ENCODE results near the gene HAO1.

Gene HAO1

DNA sequence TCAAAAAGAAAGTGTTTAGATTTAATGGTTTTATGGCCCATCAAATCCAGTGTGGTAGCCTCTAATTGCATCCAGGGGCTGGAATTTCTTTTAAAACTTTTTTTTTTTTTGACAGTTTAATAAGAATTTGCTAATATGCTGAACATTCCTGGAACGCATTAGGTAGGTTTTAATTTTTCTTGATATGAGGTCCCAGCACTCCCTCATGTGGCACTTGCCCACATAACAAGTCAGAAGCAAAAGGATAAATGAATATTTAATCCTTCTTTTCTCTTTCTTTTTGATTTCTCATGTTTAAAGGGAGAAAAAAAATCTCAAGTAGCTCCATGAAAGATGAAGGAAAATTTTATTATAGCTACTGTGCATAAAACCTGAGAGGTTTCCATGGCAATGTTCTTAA is 13.5 kb downstream of the HAO1 start:
- DNase-seq (ENCODE audit: low spot score), result no peak

DNA sequence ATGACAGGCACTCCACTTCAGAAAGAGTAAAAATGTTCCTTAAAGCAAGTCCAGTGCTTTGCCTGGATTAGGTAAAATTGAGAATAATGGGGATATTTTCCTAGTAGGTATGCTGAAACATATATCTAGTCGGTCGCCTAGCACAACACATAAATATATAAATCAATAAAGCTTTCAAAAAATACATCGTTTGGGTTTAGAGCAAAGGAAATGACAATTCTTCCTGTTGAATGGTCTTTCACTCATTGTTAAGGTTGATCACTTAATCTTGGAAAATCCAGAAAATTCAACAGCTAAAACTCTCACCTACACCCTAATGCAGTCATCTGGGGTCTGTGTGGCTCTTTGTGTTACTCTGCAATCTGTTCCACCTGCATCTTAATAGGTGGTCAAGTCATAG is 13.9 kb downstream of the HAO1 start:
- no peak for DNase-seq (ENCODE audit: low spot score)

DNA sequence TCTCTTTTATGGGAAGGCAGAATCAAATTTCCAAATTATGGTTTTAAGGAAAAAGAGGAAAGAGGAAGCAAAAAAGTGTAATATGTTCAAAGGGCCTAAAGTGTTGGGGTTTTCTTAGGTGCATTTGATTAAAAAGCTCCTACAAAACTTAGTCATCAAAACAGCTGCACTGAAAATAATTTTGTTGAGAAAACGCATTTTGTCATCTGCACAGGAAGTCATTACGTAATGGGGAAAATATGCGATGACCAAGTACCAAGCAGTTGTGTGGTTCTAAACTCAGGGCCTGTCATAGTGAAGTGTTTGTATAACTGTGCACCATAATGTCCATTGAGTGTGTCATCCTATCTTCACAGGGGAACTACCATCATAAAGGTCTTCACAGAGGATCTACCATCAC is 15.6 kb downstream of the HAO1 start:
- DNase-seq (ENCODE audit: low spot score), result no peak

DNA sequence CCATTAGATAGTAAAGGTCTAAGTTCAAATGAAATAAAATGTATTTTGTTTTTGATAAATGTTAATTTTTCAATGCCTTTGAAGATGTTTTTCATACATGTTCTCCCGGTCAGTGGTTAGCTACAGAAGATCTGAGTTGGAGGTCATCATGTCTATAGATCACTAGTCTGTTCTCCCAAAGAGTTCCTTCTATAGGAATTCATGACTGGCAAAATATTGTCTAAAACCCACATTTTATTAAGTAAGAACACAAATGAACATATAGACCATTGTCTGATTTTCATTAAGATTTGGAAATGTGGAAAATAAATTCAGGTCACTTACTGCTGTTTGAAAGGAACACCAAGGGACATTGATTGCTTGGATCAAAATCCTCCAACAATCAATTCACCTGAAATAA is 23.6 kb downstream of the HAO1 start:
- no peak for DNase-seq (ENCODE audit: low spot score)

DNA sequence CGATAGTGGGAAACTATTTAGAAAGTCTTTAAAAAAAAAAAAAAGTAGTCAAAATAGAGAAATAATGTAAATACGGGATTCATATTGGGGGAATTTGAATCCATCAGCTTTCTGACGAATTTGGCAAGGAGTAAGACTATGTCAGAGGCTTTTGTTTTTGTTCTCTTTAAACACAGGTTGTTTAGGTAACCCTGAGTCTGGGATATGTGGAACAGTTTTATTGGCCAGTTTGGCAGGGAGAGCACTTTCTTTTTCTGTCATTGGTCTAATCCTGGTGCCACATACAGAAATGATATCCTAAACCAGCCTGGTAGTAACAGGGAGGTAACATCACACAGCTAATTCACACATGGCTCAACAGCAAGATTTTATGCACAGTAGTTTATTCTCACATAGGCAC is 27.7 kb downstream of the HAO1 start:
- DNase-seq (ENCODE audit: low spot score), result no peak

DNA sequence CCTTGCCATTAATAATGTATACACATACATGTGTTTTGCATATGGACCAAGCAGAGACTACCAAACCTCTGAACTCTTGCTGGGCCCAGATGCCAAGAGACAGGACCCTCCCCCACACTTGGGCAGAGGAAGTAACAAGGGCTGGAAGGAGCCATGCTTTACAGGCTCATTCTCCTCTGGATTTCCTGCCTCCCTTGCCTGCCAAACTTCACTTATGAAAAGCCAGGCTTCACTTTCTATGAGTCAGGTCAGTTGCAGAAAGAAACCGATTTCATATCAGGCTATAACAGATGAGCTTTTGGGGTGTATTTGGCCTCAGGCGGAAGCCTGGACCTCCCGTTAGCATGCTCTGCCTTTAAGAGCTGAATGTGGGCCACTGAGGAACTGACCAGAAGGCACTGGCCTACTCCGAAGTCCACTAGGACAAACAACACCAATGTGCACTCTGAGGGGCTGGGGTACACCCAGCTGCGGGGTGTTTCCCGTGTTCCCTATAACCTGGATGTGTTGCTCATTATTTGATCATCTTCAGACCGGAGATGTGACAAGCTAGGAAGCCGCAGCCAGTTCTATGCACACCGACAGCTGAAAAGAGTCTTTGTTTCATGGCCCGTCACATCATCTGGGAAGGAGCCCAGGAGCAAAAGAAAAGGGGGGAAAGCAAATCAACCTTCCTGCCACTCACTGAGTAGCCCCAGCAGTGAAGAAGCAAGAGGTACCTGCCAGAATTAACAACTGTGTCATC is 28.5 kb downstream of the HAO1 start:
- DNase-seq (ENCODE audit: low spot score), result no peak

DNA sequence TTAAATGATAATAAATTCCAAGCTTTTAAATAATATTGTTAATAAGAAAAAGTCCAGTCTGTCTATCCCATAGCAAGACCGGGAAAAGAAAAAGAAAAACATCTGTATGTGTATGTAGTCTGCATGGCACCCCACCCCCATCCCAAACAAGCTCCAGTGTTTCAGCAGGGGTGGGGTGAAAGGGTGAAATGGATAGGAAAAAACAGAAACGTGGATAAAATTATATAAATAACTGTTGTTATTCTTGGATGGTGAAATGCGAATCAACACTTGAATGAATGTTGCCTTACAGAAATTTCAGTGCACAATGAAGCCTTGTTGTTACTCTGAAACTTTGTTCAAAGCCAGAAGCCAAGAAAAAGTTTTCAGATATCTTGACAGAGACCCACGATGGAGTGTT is 31.4 kb downstream of the HAO1 start:
- no peak for DNase-seq (ENCODE audit: low spot score)

DNA sequence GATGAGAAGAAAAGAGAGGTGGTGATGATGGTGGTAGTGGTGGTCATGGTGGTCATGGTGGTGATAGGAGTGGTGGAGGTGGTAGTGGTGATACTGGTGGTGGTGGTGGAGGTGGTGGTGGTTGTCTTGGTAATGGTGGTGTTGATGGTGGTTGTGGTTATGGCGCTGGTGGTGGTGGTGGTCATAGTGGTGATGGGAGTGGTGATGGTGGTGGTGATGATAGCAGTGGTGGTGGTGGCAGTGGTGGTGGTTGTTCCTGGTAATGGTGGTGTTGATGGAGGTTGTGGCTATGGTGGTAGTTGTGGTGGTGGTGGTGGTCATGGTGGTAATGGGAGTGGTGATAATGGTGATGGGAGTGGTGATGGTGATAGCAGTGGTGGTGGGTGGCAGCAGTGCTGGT is 36.8 kb downstream of the HAO1 start:
- no peak for DNase-seq (ENCODE audit: low spot score)

DNA sequence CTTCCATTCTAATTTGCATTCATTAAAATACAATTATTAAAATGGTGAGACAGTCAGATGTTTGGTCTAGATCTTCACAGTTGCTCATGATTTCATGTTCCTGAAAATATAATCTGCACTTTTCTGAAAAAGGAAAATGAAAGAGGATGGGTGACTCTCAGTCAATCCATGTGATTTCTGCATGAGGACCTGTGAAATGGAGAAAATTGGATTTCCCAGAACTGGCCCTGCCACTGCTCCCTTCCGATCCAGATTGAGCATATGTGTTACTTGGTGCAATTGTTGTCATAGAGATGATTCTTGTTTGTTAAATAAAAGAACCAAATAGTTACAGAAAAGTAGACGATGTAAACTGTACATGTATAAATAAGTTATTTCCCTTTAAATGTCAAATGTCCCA is 37.4 kb downstream of the HAO1 start:
- DNase-seq (ENCODE audit: low spot score), result no peak

DNA sequence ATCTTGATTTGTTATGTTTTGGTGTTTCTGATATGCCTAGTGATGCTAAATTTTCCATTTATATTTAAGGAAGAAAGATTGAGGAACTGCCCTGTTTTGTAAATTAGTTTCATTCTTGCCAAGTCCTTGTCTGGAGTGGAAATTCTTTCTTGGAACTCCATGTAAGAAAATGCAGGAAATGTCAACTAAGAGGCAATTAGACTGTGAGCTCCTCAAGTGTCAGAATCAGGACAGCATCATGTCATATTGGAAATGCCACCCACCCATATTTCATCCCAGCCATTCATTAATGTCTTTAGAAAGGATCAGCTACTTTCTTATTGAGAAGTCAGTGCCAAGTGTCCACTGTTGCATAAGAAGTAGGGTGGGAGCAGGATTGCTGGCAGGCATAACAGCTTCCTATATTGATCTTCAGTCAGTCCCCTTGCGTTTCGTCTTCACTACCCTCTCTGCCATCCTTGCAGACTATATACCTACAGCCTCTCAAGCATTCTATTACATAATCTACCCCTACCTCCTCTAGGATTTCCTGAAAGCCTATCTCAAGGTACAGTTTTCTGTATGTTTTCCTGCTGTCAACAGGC is 42.4 kb downstream of the HAO1 start:
- DNase-seq (ENCODE audit: low spot score), result no peak

DNA sequence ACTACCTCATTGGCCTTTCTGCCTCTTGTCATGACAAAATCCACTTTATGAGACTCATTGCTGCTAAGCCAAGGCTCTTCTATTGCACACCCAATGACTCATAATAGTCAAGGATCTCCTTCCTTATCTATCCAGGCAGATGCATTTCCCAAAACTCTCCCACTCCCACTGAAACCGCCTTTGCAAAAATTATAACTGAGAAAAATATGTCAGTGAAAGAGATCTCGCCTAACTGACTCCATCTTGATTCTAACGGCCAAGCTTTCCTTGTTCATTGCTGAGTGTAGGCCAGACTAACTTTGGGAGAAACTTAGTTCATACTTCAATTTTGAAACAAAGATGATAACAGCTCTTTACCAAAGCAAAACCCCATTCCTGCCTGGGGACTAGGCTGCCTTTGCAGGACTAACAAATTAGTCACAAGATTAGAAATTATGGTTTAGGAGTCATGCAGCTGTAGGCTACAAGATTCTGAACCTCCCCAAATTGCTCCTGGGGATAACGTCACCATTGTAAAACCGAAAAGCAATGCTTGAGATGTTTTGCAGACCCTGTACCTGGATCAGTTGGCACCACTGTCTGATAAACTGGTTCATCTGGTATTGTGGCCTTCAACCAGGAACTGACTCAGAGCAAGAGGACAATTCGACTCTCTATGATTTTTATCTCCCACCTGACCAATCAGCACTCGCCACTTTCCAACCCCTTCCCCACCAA is 47.1 kb downstream of the HAO1 start:
- DNase-seq (ENCODE audit: low spot score), result no peak

DNA sequence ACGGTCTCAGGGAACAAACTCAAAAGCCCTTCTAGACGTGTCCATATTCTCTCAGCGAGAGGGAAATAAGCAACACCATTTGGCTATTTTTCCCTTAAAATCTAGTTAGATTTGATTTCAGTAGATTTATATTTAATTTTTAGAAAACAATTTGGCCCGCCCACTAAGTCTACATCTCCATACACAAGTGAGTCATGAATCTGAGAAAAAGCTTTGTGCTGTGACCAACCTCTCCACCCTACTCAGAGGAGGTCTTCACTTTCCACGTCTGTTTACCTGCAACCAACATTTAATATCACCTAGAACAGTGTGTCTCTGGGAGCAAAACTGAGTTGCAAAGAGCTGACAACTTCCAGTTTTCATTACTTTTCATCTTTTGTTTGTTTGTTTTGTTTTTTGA is 48.6 kb downstream of the HAO1 start:
- no peak for DNase-seq (ENCODE audit: low spot score)

DNA sequence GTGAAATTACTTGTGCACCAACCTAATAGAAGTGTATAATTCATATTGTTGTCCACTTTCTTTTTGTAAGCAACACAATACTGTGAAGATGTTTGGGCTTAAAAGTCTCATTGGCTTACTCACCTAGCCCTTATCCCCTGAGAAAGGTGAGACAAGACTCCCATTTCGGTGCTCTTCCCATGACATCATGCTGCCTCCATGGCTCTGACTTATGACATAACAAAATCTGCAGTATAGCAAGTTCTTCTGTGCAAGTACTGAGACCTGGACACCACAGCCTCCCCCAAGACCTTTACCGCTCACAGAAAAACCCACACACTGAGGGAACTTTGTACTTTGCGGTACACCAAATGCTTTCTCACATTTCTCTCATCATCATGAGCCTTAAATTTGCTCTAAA is 50.5 kb downstream of the HAO1 start:
- DNase-seq (ENCODE audit: low spot score), result no peak

DNA sequence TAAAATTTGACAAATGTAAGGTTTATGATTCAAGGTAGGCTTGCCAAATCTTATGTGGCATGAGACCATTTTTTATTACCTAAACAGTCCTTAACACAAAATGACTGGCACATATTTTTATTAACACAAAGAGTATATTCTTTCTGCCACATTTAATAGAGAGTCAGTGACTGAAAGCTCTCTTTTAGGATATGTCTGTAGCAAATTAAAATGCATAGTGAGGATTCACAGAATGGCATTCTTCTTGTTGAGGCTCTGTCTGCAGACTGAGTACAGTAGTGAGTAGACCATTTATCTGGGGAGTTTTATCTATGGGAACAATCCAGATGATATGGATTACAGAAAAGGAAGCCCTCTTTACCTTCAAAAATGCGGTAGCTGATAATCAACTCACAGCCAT is 56.5 kb downstream of the HAO1 start:
- DNase-seq (ENCODE audit: low spot score), result no peak

DNA sequence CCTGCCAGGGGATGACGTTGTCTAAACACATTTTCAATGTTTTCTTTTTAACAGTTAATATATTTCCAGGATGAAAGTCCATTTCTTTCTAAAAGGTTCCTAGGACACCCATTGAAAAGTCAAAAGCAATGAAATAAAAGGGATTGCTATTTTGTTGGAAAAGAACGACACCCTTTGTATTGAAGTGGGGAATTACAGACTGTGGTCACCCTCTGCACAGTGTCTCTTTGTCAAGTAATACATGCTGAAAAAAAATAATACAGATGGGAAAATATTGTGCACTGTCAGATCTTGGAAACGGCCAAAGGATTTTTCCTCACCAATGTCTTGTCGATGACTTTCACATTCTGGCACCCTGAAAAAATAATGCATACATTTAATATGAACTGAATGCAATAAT is 56.9 kb downstream of the HAO1 start:
- DNase-seq (ENCODE audit: low spot score), result no peak

DNA sequence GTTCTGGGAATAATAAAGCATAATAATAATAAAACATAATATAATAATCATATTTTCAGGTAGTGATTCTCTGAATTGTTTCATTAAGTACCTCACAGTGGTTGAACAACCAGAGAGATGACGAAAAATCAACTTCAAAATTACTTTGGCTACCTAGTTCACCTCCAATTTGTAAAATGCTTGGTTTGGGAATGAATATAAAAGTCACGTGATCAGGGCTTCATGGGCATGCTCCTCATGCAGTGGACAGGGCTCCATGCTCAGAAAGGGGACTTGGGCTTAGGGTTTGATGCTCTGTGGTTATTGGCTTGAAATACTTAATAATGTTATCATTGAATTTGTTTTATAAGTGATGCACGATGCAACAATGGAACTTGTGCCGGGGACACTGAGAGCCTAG is 58.2 kb downstream of the HAO1 start:
- no peak for DNase-seq (ENCODE audit: low spot score)

DNA sequence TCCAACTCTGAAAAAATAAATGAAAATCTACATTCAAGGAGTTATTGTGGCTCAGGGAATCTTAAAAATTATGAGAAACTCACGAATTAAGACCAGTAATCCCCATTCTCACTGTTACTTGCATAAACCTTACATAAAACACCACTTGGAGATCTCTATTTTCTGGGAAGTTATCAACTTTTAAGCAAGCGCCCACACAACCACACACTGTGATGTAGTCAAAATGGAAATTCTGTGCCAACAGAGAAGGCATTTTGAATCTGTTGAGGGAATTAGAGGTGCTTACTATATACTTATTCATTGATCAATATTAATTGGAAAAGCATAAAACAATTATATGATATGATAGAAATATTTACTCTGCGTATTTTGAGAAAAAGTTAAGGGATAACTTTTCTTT is 58.7 kb downstream of the HAO1 start:
- DNase-seq (ENCODE audit: low spot score), result no peak

DNA sequence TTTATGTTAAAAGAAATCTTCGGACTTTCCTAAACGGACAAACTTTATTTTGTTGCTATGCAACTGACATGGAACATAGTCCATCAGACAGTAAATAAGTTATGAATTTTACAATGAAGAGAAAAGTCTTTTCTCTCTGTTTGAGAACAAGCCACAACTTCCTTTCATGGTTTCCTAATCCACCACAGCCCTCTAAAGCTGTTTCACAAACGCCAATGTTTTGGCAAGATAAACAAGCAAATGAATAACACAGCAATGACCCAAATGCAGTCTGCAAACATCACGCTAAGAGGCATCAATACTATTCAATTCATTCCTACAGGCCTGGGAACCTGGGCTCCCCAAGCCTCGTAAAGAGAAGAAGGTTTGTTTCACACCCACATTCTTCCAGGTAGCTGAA is 60.4 kb downstream of the HAO1 start:
- no peak for DNase-seq (ENCODE audit: low spot score)

DNA sequence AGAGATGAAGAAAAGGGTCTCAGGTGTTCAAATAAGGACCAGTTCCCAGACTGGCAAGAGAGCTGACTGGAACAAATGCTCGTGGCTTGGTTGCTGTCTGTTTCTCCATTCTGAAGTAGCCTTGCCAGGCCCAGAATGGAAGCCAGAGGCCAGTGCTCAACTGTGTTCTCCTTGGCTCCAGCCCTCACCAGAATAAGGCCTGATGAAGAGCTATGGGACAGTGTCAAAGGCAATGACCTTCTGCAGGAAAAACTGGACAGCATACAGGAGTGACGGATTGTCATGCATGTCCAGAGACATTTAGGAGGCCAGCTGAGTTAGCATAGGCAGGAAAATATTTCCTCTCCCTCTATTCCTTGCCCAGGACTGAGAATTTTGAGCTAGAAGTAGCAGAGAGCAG is 72.2 kb downstream of the HAO1 start:
- DNase-seq (ENCODE audit: low spot score), result no peak

DNA sequence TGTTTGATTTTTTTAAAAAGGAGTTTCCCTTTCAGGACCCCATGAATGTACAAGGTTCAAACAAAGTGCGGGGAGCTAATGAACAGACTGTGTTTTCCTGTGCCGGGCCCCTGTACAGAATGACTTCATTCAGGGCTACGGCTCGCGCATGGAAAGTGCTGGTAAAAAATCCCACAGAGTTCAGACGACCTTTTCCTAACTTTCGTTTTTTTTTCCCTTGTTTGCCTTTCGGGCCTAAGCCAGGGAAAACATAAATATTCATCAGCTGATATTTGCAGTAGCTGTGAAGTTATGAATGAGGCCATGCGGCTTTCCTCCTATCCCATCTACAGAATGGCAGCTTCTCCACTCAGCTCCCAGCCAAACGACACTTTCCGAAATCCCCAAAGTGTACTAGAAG is 74.0 kb downstream of the HAO1 start:
- no peak for DNase-seq (ENCODE audit: low spot score)

DNA sequence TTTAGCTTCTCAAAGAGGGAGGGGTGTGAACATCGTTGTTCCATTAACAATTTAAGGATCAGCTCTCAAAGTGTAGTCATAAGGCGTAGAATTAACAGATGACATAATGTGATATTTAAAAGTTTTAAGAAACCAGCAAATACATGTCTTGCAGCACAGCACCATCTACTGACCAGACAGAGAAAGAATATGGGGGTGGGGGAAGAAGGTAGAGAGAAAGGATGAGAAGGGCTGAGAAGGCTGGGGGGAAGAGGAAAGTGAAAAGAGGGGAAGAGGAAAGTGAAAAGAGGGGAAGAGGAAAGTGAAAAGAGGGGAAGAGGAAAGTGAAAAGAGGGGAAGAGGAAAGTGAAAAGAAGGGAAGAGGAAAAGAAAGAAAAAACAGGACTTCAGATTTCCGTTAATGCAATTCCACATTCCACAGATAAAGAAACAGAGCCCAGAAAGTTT is 80.9 kb downstream of the HAO1 start:
- no peak for DNase-seq (ENCODE audit: low spot score)

DNA sequence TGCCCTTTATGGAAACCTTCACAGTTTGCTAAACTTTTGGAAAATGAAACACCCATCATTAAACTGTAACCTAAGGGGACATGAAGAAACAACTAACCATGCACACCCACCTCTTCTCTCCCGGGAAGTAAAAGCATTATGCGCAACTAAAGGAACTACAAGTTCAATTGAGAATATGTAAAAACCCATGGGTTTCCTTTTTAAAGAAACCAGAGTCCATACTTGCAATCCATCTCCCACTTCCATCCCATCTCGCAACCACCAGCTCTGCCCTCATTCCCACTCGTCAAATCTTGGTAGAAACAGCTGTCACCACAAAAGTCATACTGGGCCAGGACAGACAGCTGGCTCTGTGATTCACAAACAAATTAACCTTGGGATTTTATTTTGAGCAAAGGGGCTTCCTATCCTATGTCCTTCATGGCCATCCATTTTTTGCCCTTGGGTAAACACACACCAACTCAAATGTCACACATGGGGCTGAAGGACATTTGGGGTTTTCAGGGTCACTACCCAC is 81.5 kb downstream of the HAO1 start:
- DNase-seq (ENCODE audit: low spot score), result no peak

DNA sequence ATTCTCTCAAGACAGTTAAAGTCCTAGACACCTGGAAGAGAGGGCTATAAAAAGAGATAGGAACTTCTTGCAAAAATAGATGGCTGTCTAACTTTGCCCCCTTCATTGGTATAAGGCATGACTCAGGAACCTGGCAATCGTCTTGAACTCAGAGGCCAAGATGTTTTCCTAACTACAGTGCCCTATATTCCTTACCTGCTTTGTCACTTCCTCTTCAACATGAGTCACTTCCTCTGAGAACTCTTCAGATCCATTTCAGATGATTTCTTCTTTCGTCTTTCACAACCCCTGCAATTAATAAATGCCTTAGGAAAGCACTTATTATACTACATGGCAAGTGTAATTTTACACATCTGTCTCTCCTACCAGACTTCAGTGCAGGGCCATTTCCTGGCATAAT is 83.5 kb downstream of the HAO1 start:
- no peak for DNase-seq (ENCODE audit: low spot score)

Data from hematopoietic multipotent progenitor cell treated with erythropoietin and hydrocortisone succinate and interleukin-3 and kit ligand, for 17 days (in vitro differentiated cells).